HTERT RPE-1 (cell line): ENCODE results near the gene RNF166.

Source experiments
- in situ Hi-C: fragments of 300-500 bp; cut with MboI; formaldehyde crosslinking; loops from 4 replicates; pipeline ENCODE4 v1.14.3; 2020; ENCODE audit warnings: low sequenced_read_pairs

Gene RNF166

DNA sequence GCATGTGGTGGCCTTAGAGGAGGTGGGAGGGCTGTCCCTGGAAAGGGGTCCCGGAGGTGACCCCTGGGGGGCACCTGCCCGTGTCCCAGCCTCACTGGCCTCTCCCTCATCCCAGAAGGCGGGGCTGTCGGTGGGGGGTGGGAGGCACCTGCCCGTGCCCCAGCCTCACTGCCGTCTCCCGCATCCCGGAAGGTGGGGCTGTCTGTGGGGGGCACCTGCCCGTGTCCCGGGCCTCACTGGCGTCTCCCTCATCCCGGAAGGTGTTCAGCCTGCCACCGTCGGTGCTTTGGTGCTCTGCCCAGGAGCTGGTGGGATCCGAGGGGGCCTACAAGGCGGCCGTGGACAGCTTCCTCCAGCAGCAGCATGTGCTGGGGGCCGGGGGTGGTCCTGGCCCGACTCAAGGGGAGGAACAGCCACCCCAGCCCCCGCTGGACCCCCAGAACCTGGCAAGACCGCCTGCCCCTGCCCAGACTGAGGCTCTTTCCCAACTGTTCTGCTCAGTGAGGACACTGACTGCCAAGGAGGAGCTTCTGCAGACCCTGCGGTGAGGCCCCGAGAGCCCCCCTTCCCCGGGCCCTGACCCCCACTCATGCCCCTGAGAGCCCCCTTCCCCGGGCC lies 6.3 kb upstream of the RNF166 start:
- in situ Hi-C loops = no loop called here

DNA sequence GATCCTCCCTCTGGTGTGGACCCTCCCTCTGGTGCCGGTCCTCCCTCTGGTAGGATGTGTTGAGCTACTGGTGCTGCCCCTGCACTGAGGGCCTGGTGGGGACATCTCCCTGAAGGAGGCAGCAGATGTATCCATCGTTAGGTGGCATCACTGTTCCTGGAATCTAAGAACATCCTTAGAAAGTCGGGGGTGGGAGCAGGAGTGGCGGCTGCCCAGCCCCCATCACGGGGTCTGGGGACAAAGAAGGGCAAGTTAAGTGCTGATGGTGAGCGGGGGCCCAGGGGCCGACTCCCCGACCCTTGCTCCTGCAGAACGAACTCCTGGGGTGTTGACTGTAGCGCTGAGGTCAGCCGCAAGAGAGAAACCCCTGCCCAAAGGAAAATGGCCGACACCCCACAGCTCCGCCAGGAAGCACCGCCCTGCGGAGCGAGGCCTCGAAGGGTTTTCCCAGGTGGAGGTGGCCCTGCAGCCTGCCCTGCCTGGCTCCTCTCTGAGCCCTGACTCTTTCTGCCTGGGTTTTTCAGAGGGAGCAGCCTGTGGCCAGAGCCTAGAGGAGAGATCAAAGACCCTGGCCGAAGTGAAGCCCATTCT lies 5.6 kb upstream of the RNF166 start:
- in situ Hi-C loops = no loop called here

DNA sequence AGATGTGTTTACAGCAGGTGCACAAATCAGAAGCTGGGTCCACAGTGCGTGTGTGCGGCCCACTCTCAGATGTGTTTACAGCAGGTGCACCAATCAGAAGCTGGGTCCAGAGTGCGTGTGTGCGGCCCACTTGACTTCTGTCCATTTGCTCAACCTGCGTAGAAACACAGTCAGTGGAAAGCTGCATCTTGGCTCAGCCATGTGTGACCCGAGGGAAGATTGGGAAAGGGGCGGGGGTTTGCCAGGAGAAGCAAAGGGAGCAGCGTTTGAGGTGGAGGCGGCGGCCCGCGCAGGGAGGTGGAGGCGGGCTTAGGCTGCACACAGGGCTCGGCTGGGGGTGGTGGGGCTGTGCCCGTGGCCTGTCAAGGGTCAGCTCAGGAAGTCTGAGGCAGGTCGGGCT lies 4.3 kb upstream of the RNF166 start:
- in situ Hi-C loops = no loop called here

DNA sequence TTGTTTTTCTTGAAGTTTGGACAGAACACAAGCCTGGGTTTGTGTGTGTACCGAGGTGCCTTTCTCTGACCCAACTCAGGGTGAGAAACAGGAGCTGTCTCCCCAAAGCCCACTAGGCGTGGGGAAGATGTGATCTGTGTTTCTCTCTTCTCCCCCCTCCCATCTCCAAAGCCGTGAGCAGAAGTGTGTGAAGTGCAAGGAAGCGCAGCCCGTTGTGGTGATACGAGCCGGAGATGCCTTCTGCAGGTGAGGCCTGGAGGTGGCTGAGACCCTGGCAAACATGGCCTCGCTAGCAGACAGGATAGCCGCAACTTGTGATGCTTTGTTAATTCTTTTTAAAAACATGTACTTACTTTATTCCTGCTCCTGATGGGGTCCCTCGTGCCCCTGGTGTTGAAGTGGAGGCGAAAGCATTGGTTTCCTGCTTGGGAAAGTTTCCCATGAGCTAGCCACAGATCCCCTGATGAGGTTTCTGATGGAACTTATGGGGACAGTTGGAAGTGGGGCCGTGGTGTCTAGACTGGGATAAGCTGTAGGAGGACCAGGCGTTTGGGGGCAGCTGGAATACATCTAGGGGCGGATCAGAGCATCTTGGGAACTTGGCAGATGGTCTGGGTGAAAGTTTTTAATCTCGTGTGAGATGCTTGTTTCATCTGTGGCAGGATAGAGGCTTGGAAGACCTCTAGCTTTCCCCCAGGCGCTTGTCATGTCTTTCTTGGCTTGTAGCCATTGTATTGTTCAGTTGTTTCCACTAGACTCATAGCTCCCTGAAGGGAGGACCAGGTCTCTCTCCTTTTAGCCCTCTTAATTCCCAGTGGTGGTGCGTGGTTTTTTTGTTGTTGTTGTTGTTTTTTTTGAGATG lies 988 bp upstream of the RNF166 start:
- in situ Hi-C loops = no loop called here

DNA sequence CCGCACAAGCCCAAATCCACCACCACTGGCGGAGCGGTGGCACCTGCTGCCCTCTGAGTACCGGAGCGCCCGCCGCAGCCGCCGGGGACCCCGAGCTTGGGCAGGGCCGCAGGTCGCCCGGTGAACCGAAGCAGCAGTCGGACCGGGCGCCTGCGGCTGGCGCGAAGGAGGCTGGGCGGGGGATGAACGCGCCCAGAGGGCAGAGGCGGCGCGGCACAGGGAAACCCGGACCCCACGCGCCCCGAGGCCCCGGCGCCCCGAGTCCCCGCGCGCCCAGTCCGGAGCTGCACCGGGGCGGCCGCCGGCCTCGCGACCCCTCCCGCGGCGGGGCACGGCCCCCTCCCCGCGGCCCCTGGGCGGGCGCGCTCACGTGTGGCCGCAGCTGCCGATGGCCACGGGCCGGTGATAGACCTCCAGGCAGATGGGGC lies 393 bp downstream of the RNF166 start:
- in situ Hi-C loops = no loop called here

DNA sequence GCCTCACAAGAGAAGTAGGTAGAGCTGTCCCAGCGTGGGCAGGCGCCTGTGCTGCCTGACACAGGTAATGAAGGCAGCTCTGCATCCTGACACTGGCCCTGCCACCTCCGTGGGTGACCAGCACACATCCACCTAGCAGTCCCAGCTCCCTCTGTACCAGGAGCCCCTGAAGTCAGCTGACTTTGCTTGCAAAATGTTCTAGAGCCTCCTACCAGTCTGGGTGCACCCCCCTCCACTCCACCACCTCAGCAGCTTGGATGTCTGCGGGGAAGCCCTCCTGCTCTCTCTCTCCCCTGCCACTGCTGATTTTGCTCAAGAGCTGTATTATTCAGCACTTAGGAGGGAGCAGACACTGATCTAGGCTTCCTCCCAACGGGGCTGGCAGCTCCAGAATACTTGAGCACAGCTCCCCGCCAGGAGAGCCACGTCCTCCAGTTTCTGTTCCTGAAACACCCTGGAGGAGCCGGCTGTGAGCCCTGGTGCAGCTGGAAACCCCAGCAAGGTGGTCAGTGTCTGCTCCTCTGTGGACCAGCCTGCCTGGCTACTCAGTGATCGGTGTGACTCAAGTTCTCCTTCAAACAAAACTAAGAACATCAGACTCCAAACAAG lies 1.0 kb downstream of the RNF166 start:
- in situ Hi-C loops = no loop called here

DNA sequence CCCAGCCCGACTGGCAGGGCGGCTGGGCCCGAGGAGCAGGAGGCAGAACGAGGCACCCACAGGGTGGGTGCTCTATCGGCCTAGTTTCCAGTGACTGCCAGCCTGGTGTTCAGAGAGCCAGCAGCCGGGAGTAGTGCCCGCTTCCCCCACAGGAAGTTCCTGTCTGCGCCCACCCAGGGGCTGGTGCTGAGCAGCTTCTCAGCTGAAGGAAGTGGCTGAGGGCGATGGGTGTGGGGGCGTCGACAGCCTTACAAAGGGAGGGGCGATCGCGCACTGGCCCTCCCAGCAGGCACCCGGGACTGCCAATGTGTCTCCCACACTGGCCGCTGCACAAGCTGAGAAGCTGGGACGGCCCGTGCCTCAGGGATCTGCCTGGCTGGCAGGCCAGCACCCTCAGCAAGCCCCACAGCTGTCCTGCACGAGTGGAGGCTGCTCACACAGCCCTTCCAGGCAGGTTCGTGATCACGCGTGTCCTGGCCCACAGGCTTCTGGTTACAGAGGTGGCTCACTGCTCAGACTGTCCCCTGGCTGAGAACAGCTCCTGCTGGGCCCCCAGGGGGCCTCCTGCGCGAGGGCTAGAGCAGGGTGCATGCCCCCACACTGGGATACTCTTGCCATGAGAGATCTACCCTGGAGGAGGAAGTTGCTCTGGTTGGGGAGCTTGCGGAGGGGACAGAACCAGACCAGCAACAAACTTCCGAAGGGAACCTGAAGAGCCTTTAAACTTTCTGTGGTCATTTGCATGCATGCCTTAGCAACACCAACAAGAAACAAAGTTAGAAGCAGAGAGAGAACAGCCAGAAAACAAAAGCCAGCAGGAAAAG lies 2.5 kb downstream of the RNF166 start:
- in situ Hi-C loops = no loop called here

DNA sequence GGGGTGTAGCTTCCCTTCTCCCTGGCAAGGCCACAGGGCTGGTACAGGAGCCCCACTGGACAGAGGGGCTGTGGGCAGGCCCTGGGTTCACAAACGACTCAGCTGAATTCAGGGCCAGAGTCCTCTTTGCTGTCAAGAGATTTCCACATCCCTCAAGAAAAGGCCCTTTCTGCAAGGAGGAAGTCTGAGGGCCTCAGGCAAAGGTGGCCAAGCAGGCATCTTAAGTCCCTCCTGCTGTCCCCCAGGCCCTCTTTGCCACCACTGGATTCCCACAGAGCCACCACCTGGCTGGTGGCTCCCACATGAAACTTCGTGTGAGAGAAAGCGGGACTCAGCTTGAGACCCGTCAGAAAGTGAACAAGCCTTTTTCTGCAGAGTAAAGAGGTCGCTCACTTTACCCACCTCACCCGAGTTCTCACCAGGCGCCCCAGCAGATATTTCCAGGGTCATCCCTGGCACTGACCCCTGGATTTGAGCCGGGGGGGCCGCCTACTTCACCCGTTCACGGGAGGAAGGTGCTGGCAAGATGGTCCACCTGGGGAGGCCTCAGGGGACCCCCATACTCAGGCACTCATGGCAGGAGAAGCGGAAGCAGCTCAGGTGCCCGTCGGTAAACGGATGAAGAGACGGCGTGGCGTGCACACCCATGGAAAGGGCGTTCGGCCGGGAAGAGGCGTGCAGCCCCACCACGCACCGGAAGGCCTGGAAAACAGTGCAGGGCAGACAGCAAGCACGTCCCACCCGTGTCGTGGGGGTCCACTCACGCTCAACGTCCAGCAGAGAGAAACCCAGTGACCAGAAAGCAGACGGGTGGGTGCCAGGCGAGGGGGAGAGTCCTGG lies 3.6 kb downstream of the RNF166 start:
- in situ Hi-C loops = no loop called here

DNA sequence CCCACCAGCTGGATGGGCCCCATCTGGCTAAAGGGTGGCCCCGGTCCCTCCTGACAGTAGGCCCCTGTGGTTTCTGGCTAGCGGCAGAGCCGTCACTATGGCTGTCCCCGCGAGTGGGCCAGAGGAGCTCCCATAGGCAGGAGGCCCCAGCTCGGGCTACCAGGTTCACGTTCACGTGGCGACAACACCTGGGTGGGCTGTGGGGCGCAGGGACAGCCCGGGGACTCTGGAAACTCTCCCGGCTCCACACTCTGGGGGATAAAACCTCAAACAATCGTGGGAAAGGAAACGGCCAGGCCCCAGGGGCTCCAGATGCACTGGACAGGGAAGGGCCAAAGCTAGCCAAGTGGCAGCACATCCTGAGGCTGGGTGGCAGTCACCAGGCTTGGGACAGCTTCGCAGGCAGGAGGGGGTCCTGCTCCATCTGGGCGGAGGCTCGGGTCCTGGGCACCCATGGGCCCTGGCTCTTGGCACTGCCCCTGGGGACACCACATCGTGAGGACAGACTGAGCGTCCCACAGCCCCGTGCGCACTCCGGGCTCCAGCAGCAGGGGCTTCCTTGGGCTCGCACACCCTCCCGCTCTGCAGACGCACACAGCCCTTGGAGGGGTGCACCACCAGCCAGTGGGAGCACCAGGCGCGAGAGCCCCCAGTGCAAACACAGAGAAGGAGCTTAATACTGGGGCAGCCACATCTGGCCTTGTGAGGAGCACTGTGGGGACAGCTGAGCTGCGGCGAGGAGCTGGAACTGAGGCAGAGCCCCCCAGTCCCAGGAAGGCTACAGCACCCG lies 4.4 kb downstream of the RNF166 start:
- in situ Hi-C loops = no loop called here

DNA sequence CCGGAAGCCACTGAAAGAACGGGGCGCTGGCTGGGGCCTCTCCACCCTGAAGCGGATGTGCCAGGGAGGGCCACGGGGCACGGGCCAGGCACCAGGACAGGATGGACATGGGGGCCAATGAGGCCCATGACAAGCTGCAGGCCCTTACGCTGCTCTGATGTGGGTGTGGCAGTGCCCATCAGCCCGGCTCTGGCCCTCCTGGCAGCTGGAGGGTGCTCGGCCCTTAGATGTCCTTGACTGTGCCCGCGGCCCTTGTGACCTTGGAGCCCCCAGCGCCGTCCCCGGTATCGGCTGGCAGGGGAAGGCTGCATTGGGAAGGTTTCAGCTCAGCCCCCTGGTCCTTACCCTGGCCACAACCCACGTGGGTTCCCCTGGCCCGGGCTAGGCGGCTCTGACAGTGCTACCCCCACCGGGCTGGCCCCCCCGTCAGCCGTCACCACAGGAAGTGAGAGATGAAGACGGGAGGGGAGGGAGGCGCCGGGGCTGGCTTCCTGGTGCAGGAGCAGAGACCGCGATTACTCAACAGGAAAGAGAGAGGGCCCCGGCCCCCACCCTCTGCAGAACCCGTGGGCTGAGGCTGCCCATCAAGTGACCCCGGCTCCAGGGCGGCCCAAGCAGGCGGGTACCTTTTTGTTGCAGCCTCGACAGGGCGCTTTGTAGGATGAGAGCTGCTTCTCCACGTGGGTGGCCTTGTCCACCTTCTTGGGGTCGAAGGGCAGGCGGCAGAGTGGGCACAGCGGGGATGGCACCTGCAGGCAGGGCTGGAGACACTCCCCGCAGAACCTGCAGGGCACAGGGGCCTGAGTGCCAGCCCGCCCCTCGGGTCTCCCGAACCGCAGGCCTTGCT lies 5.3 kb downstream of the RNF166 start:
- in situ Hi-C loops = no loop called here

DNA sequence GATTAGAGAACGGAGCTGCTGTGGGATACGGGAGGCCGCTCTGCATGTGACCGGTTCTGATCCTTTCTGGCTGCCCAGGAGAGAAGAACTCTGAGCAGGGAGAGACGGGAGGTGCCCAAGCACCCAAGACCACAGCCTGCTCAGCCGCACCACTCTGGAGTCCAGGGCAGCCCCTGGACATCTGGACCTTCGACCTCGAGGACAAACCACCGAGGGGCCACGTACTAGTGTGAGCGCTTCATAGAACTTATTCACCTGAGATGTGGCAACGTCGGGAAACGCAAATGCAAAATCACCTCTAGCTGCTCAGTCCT lies 5.9 kb downstream of the RNF166 start:
- in situ Hi-C loops = no loop called here

DNA sequence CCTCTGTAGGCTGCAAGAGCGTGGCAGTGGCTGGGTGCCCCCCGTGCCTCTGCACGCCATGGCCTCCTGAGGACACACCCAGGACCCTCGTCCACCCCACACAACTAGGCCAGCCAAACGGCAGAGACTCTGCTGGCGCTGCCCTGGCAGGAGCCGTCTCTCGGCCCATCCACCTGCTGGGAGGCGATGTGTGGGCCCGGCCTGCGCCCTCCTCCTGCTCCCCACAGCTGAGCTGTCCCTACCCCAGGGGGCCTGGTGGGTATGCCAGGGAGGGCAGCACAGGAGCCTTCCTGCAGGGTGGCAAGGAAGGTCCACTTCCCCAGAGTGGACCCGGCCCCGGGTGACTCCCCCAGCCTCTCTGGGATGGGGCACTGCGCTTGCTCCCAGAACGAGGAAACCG lies 7.0 kb downstream of the RNF166 start:
- in situ Hi-C loops = no loop called here

DNA sequence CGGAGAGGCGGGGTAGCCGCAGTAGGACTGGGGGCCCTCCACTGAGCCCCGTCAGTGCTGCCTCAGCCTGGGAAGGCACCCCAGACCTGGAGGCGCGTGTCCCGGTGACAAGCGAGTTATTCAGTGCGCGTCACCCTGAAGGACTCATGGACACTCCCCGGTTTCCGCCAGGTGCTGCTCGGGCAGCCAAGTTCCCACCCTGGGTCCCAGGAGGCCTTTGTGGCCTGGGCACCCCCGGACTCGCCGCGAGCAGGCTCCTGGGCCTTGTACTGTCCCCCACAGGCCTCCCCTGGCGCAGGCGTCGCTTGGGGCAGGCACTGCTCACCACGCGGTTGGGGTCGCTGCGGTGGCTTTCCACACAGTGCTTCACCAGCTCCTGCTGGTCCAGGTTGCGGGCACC lies 7.6 kb downstream of the RNF166 start:
- in situ Hi-C loops = no loop called here

DNA sequence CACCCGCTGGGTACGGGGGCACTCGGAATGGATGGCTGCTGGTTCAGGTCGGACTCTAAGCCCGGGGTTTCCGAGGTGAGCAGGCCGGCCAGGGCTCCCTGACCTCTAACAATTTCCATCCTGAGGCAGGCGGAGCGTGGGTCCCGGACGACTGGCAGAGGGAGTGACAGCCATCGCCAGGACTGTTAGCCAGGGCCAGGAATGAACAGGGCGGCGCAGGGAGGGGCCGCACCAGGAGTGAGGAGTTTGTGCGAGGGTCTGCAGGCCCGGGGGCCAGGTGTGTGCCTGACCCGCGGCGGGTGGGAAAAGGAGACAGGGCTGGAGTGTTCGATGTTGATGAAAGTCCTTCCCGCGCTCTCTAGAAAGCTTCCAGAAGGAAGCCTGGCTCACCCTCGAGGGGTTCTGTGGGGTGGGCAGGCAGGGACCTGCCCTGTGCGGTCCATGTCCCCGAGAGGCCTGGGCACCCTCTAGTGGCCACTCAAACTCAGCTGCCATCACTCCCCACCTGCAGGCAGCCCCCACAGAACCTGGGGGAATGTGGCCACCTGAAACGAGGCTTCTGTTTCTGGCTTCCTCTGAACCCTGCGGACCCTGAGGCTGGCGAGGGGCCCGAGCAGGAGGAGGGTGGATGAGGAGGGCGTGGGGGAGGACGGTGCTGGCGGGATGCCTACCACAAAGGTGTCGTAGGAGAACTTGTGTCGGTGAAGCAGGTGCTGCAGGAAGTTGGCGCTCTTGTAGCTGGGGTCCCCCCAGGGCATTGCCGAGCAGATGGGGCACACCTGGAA lies 8.2 kb downstream of the RNF166 start:
- in situ Hi-C loops = no loop called here

DNA sequence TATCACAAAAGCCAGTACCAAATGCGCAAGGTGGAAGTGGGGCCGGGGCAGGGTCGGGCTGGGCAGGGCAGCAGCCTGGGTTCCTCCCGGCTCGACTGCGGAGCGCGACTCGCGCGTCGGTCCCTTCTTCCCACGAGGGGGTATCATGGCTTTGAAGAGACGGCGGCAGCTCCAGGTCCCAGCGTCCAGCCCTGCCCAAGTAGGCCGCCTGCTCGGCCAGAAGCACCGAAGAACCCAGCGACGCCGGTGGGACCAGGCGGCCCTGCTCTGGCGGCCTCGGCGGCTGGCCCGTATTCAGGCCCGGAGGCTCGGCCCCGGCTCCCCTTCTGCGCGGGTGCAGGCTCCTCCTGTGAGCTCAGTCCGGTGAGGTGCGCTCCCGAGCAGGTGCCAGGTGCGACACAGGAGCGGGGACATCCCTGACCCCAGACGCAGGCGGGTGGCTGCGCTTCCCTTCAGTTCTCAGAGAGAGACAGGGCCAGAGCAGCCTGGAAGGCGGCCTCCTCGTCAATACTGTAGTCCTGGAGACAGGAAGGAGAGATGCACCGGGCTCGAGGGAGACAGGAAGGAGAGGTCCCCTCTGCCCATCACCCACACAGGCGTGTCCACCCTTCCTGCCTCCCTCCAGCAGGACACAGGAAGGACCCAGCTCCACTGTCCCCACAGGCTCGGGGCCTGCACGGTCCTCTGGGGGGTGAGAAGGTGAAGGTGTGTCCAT lies 8.9 kb downstream of the RNF166 start:
- in situ Hi-C loops = no loop called here

DNA sequence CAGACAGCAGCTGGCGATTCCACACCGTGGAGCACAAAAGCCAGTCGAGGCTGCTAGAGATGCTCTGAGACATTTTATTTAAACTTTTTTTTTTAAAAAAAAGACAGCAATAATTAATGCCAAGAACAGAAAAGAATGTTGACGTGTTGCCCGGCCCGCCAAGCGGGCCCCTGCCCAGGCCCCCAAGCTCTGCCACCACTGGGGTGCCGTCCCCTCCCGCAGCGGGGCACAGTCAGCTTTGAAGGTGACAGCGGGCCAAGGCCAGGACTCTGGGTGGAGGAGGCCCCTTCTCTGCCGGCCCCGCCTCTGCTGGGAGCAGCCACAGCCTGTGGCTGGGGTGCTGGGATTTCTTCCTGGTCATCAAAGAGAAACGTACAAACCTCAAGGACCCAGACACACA lies 9.8 kb downstream of the RNF166 start:
- in situ Hi-C loops = no loop called here

DNA sequence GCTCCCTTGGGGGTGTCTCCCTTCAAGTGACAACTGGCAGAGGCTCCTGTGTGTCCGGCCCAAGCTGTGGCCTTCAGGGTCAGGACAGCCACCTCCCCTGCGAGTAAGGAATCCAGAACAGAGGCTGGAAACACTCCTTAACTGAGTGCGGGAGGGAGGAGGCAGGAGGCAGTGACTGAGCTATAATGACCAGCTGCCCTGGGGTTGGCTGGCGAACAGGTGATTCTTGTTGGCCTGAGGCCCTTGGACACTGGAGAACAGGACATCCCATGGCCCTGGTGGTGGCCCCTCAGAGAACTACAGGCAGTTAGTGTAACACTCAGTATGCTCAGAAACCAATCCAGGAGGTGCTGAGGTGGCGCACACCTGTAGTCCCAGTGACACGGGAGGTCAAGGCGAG lies 10.5 kb downstream of the RNF166 start:
- in situ Hi-C loops = no loop called here
